ENCODE results near the gene PRXL2A. TPM values are rescaled to one million over a fixed set of nuclear protein-coding genes. Genes with fewer than 3 reads are reported as not detected.

The PRXL2A gene
- total and polyA plus RNA-seq, 2 experiments from 2014 or later, result 31.8 to 51.7 TPM

DNA sequence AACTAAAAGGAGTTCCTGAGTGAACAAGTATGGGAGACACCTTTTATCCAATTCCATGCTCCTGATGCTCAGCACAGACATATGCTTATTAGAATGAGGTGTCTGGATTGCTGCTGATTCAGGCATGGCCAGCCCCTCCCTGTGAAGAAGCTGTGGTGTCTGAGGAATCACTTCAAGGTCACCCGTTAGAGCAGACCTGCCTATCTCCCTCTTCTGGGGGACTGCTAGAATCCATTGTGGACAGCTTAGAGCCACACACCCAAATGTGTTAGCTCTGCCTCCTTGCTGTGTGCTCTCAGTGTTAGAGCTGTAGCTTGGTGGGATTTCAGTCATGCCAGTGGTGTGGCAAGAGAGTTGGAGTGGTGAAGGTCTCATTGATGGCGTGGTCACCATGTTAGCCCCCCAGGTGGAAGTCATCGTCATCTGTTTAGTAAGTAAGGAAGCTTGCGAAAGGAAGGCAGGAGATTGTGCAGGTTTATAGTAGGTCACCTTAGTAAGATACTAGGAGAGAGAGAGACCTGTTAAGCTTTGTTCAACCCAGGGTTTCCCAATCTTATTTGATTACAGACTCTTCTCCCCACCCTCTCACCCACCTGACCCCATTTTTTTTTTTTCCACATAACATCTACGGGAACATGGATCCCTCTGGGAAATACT, 12.8 kb downstream of the PRXL2A start (continued):
- TF ChIP-seq, protein P1, sequence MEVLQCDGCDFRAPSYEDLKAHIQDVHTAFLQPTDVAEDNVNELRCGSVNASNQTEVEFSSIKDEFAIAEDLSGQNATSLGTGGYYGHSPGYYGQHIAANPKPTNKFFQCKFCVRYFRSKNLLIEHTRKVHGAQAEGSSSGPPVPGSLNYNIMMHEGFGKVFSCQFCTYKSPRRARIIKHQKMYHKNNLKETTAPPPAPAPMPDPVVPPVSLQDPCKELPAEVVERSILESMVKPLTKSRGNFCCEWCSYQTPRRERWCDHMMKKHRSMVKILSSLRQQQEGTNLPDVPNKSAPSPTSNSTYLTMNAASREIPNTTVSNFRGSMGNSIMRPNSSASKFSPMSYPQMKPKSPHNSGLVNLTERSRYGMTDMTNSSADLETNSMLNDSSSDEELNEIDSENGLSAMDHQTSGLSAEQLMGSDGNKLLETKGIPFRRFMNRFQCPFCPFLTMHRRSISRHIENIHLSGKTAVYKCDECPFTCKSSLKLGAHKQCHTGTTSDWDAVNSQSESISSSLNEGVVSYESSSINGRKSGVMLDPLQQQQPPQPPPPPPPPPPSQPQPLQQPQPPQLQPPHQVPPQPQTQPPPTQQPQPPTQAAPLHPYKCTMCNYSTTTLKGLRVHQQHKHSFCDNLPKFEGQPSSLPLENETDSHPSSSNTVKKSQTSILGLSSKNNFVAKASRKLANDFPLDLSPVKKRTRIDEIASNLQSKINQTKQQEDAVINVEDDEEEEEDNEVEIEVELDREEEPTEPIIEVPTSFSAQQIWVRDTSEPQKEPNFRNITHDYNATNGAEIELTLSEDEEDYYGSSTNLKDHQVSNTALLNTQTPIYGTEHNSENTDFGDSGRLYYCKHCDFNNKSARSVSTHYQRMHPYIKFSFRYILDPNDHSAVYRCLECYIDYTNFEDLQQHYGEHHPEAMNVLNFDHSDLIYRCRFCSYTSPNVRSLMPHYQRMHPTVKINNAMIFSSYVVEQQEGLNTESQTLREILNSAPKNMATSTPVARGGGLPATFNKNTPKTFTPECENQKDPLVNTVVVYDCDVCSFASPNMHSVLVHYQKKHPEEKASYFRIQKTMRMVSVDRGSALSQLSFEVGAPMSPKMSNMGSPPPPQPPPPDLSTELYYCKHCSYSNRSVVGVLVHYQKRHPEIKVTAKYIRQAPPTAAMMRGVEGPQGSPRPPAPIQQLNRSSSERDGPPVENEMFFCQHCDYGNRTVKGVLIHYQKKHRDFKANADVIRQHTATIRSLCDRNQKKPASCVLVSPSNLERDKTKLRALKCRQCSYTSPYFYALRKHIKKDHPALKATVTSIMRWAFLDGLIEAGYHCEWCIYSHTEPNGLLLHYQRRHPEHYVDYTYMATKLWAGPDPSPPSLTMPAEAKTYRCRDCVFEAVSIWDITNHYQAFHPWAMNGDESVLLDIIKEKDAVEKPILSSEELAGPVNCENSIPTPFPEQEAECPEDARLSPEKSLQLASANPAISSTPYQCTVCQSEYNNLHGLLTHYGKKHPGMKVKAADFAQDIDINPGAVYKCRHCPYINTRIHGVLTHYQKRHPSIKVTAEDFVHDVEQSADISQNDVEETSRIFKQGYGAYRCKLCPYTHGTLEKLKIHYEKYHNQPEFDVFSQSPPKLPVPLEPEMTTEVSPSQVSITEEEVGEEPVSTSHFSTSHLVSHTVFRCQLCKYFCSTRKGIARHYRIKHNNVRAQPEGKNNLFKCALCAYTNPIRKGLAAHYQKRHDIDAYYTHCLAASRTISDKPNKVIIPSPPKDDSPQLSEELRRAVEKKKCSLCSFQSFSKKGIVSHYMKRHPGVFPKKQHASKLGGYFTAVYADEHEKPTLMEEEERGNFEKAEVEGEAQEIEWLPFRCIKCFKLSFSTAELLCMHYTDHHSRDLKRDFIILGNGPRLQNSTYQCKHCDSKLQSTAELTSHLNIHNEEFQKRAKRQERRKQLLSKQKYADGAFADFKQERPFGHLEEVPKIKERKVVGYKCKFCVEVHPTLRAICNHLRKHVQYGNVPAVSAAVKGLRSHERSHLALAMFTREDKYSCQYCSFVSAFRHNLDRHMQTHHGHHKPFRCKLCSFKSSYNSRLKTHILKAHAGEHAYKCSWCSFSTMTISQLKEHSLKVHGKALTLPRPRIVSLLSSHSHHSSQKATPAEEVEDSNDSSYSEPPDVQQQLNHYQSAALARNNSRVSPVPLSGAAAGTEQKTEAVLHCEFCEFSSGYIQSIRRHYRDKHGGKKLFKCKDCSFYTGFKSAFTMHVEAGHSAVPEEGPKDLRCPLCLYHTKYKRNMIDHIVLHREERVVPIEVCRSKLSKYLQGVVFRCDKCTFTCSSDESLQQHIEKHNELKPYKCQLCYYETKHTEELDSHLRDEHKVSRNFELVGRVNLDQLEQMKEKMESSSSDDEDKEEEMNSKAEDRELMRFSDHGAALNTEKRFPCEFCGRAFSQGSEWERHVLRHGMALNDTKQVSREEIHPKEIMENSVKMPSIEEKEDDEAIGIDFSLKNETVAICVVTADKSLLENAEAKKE (CRISPR knock-in tag; IDR thresholded peaks at IDR 0.05), result no peak

DNA sequence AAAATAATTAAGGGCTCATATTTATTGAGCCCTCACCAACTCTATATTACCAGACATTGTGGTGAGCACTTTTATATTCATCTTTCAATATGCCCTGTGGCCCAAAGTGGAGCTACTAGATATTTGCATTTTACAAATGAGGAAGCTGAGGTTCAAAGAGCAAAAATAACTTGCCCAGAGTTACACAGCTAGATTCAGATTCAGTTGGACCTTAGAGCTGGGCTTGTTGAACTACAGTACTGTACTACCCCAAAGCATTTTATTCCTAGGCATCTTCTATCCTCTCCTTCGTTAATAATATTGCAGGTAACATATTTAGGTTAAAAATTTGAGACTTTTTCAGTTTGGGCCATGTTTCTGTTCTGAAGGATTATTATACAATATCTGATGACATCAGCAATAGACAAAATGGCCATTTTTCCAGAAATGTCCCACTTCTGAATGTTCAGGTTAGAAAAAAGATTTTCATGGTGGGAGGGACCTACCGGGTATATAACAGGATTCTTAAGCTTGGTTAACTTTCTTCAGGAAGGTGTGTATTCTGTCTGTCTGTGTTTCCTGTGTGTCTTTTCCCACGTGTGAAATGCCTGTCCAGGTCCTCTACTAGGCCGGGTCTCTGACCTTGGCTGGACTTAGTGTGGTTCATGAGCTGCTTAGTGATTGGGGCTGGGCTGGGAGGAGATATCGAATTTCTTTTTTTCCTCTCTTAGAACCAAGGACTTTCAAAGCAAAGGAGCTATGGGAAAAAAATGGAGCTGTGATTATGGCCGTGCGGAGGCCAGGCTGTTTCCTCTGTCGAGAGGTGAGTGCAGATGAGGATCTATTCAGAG, 13.6 kb downstream of the PRXL2A start:
- ATAC-seq (no peak), DNase-seq (ENCODE audit: low spot score) (no peak)
- peaks cover 20% of the 10 kb centered on the region for H3K4me1 ChIP-seq (ENCODE audit: insufficient read depth)
- H3K9me2 ChIP-seq (ENCODE audit: insufficient read depth), result no peaks in the 10 kb centered on the region
- H3K36me3 ChIP-seq (ENCODE audit: insufficient read depth), result no peaks in the 10 kb centered on the region
- no peaks in the 10 kb centered on the region; the same call in 1 of the 2 replicates for H3K27me3 ChIP-seq (ENCODE audit: insufficient read depth)
- H4K20me1 ChIP-seq (replicated peaks; ENCODE audit: insufficient read depth), result peaks cover 25% of the 10 kb centered on the region
- H3K4me3 ChIP-seq, result no peak overlapping the region
- H3K4me2 ChIP-seq, result no peak overlapping the region
- Mint-ChIP-seq H3K27me3 (ENCODE audit: insufficient read depth, low read depth, poor library complexity) (peaks cover 5% of the 10 kb centered on the region), H3K9me3 (no peaks in the 10 kb centered on the region), H3K4me3 (no peak overlapping the region), H3K27ac (no peak overlapping the region), H3K36me3 (ENCODE audit: low read depth) (peaks cover 29% of the 10 kb centered on the region), H3K4me1 (peaks cover 22% of the 10 kb centered on the region)
- H3F3A ChIP-seq (replicated peaks; ENCODE audit: low read depth), result no peaks in the 10 kb centered on the region
- no peak overlapping the region for H2AFZ ChIP-seq
- peaks cover 19% of the 10 kb centered on the region for H3K79me2 ChIP-seq (replicated peaks; ENCODE audit: insufficient read depth)
- no peak overlapping the region for H3K27ac ChIP-seq (ENCODE audit: low read depth)
- TF ChIP-seq, protein P2, sequence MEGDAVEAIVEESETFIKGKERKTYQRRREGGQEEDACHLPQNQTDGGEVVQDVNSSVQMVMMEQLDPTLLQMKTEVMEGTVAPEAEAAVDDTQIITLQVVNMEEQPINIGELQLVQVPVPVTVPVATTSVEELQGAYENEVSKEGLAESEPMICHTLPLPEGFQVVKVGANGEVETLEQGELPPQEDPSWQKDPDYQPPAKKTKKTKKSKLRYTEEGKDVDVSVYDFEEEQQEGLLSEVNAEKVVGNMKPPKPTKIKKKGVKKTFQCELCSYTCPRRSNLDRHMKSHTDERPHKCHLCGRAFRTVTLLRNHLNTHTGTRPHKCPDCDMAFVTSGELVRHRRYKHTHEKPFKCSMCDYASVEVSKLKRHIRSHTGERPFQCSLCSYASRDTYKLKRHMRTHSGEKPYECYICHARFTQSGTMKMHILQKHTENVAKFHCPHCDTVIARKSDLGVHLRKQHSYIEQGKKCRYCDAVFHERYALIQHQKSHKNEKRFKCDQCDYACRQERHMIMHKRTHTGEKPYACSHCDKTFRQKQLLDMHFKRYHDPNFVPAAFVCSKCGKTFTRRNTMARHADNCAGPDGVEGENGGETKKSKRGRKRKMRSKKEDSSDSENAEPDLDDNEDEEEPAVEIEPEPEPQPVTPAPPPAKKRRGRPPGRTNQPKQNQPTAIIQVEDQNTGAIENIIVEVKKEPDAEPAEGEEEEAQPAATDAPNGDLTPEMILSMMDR (conservative IDR thresholded peaks at IDR 0.05; ENCODE audit: low read depth in 2 of 2), result no peak
- TF ChIP-seq CREB1 (CRISPR knock-in tag; IDR thresholded peaks at IDR 0.05; ENCODE audit: low read depth) (no peak), POLR2AphosphoS5 (IDR thresholded peaks at IDR 0.05; ENCODE audit: low read depth) (no peak), EZH2phosphoT487 (IDR thresholded peaks at IDR 0.05; ENCODE audit: unreplicated experiment) (no peak)
- TF ChIP-seq, protein P1 (CRISPR knock-in tag; IDR thresholded peaks at IDR 0.05), result no peak

Measured in GM23338 (cell line).